HFFc6 (cell line): ENCODE data around the gene CISH. TPM values are rescaled to one million over a fixed set of nuclear protein-coding genes. Genes with fewer than 3 reads are reported as not detected.

Source experiments
- DNase-seq: peaks from one replicate; pipeline ENCODE4 v3.0.0-alpha.2; 2018
- H3K27ac Mint-ChIP-seq: 2 replicates; pipeline ENCODE4 v1.8.0; 2020; ENCODE audit warnings: mild to moderate bottlenecking, mixed read lengths
- H3K27me3 Mint-ChIP-seq: 2 replicates; pipeline ENCODE4 v1.8.0; 2021; ENCODE audit warnings: mild to moderate bottlenecking, moderate library complexity, mixed read lengths; ENCODE audit not compliant: insufficient read depth
- H3K36me3 Mint-ChIP-seq: 2 replicates; pipeline ENCODE4 v1.8.0; 2021; ENCODE audit warnings: low read depth, mixed read lengths
- H3K4me1 Mint-ChIP-seq: 2 replicates; pipeline ENCODE4 v1.8.0; 2020; ENCODE audit warnings: low read depth, mixed read lengths
- H3K4me3 Mint-ChIP-seq: 2 replicates; pipeline ENCODE4 v1.8.0; 2020; ENCODE audit warnings: mild to moderate bottlenecking, moderate library complexity, mixed read lengths
- H3K9me3 Mint-ChIP-seq: 2 replicates; pipeline ENCODE4 v1.8.0; 2020; ENCODE audit warnings: mild to moderate bottlenecking, mixed read lengths
- CTCF ChIP-seq: fragments of 200-600 bp; sonication (generic); IDR thresholded peaks from 2 replicates; pipeline ENCODE4 v1.5.0; 2021; ENCODE audit warnings: antibody characterized with exemption, mild to moderate bottlenecking
- total RNA-seq, 6 experiments: library from RNA; stranded (reverse); fragmentation: NEBNext Ultra II Directional; extraction: Animal tissue kit (Norgen Biotek cat#: 25700); gene quantifications; 2 replicates in 1 of 6; 3 replicates in 5 of 6; pipeline ENCODE4 v1.2.3, GENCODE V29; 2021

Gene CISH
- total RNA-seq, 6 experiments from 2014 or later = 0.84 to 1.4 (median 0.95) TPM

GRCh38 chr3:50625231-50626182 lies 13.9 kb upstream of the CISH start:
- no peaks in the 10 kb centered on the region for H3K9me3 Mint-ChIP-seq
- peaks cover 66% of the 10 kb centered on the region for H3K4me1 Mint-ChIP-seq
- H3K27me3 Mint-ChIP-seq = no peaks in the 10 kb centered on the region; the same call in 1 of the 2 replicates
- no peak for DNase-seq
- TF ChIP-seq CTCF = no peak
- H3K4me3 Mint-ChIP-seq = no peak overlapping the region
- peaks cover 17% of the 10 kb centered on the region for H3K36me3 Mint-ChIP-seq
- peak overlapping the region; percentile 73 for H3K27ac Mint-ChIP-seq

DNA sequence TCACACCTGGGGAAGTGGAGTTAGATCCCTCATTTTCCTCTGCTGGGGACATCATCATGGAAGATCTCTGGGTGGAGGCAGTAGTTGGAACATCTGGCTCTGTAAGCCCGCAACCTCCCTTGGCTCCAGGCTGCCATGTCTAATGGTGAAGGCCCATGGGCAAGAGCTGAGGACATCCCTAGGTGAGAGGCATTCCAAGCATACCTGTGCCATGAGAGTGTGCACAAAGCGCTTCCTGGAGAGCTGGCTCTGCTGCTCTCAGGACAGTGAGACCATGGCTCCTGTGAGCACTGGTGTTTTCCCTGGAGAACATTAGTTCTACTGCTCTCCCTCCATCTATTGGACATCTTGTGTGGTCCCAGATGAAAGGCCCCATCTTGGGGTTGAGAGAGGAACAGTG lies 13.1 kb upstream of the CISH start:
- Mint-ChIP-seq H3K9me3 (no peaks in the 10 kb centered on the region), H3K36me3 (peaks cover 22% of the 10 kb centered on the region), H3K27me3 (no peaks in the 10 kb centered on the region; the same call in 1 of the 2 replicates), H3K27ac (peak overlapping the region; percentile 73), H3K4me1 (peaks cover 66% of the 10 kb centered on the region), H3K4me3 (peak overlapping the region; percentile 27; the same call in 1 of the 2 replicates)
- TF ChIP-seq CTCF = no peak
- DNase-seq = no peak

DNA sequence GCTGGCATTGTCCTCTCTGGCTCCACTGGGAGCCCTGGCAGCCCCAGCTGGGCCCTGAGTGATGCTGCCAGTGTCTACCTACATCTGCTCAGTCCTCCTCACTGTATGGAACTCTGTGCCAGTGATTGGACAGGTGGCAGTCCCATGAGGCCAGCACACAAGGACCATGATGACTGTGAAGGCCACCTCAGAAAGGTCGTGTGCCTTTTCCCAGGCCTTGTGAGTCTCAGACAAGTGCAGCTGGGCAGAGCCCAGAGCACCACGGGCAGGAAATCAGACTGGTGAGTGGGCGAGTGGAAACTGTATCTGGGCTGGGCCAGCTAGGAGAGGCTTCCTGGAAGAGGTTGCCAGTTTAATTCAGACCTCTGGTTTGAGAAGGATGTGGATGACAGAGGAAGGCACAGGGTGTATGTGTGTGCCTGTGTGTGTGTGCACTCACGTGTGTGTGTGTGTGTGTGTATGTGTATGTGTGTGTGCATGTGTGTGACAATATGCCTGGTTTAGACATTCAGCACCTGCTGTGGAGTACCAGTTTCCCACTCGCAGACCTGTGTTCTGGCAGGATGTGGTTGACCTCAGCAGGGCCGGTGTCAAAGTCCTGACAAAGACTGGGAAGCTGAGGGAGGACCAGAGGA lies 12.4 kb upstream of the CISH start:
- Mint-ChIP-seq H3K27me3 (no peaks in the 10 kb centered on the region; the same call in 1 of the 2 replicates), H3K27ac (peak overlapping the region; percentile 73), H3K9me3 (no peaks in the 10 kb centered on the region), H3K4me1 (peaks cover 72% of the 10 kb centered on the region), H3K4me3 (peak overlapping the region; percentile 27; the same call in 1 of the 2 replicates), H3K36me3 (peaks cover 25% of the 10 kb centered on the region)
- DNase-seq = no peak
- TF ChIP-seq CTCF = no peak

- Mint-ChIP-seq H3K27me3 (no peaks in the 10 kb centered on the region; the same call in 1 of the 2 replicates), H3K36me3 (peaks cover 26% of the 10 kb centered on the region), H3K4me1 (peaks cover 72% of the 10 kb centered on the region), H3K27ac (no peak overlapping the region; the same call in 1 of the 2 replicates), H3K4me3 (no peak overlapping the region), H3K9me3 (no peaks in the 10 kb centered on the region)
- DNase-seq = no peak
- no peak for TF ChIP-seq CTCF
Measured at GRCh38 chr3:50622881-50623280, 11.3 kb upstream of the CISH start.

DNA sequence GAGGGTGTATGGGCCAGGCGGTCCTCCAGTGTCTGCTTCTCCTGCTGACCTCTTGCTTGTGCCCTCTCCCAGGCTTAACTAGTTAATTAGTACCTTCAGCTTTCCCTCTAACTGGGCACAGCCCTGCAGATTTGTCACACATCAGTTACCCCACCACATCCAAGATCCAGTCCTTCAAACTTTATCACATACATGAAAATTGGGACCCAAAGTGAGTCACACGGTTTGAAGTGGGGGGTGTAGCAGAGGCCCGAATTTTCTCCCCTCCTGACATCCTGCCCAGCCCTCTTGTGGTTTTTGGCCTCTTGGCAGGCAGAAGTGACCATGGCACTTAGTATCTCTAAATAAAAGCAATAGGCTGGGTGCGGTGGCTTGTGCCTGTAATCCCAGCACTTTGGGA lies 9.2 kb upstream of the CISH start:
- H3K27ac Mint-ChIP-seq = peak overlapping the region; percentile 47
- H3K4me1 Mint-ChIP-seq = peaks cover 64% of the 10 kb centered on the region
- no peak; the same call in 1 of the 2 replicates for TF ChIP-seq CTCF
- H3K36me3 Mint-ChIP-seq = peaks cover 26% of the 10 kb centered on the region
- no peak for DNase-seq
- no peaks in the 10 kb centered on the region; the same call in 1 of the 2 replicates for H3K27me3 Mint-ChIP-seq
- no peak overlapping the region for H3K4me3 Mint-ChIP-seq
- H3K9me3 Mint-ChIP-seq = no peaks in the 10 kb centered on the region
